Left lung (tissue), 10 donors: Measurements from ENCODE around the gene LMO1. TPM values are rescaled to one million over a fixed set of nuclear protein-coding genes. Genes with fewer than 3 reads are reported as not detected.

Experiments used
- ATAC-seq: fragments of 200-7000 bp; cut with Tn5 transposase; one replicate; pipeline ENCODE4 v1.9.1; 2020; ENCODE audit warnings: moderate library complexity
- DNase-seq, 4 donors: peaks; one replicate each; pipeline ENCODE4 v3.0.0-alpha.2; 2013 to 2020
- H3K27ac ChIP-seq, 2 donors: fragments of 200-600 bp; sonication (generic) in 1 of 2; one replicate each; pipeline versions ENCODE4 v1.5.0 to v1.8.0; 2020 to 2021
- H3K27me3 ChIP-seq, 2 donors: fragments of 200-600 bp; sonication (generic) in 1 of 2; one replicate each; pipeline versions ENCODE4 v1.5.0 to v1.8.0; 2020 to 2021
- H3K36me3 ChIP-seq, 2 donors: fragments of 200-600 bp; sonication (generic) in 1 of 2; one replicate each; pipeline versions ENCODE4 v1.5.0 to v1.8.0; 2020 to 2021
- H3K4me1 ChIP-seq, 2 donors: fragments of 200-600 bp; one replicate each; pipeline ENCODE4 v1.8.0; 2021
- H3K4me3 ChIP-seq, 2 donors: fragments of 200-600 bp; sonication (generic) in 1 of 2; one replicate each; pipeline versions ENCODE4 v1.5.0 to v1.8.0; 2020 to 2021; ENCODE audit warnings: mild to moderate bottlenecking in 1 of 2
- H3K9me3 ChIP-seq, 2 donors: fragments of 200-600 bp; sonication (generic) in 1 of 2; one replicate each; pipeline versions ENCODE4 v1.5.0 to v1.8.0; 2020 to 2021
- CTCF ChIP-seq, 2 donors: fragments of 200-600 bp; sonication (generic) in 1 of 2; IDR thresholded peaks; one replicate each; pipeline versions ENCODE4 v1.5.0 to v1.8.0; 2021; ENCODE audit warnings: antibody characterized with exemption in 2 of 2
- intact Hi-C, 2 donors: fragments of 100-400 bp; cut with DNase I; formaldehyde crosslinking; loops; one replicate each; pipeline versions ENCODE4 v1.11.2 to v1.14.2; 2022
- polyA plus RNA-seq, 6 donors: library from polyadenylated mRNA; unstranded; fragments of 120-200 nt; gene quantifications; one replicate each; pipeline ENCODE4 v1.2.1, GENCODE V29; 2013; ENCODE audit not compliant: insufficient read length in 6 of 6
- total RNA-seq, 2 donors: library from RNA; stranded (reverse); fragmentation: NEBNext Ultra II Directional; extraction: Animal tissue kit (Norgen Biotek cat#: 25700); gene quantifications; one replicate each; pipeline ENCODE4 v1.2.1, GENCODE V29; 2021
- donor health status: DM: no; HTN: yes; CAD: no.
- donor health status: DM: no; HTN: no; CAD: no.

The LMO1 gene
- total and polyA plus RNA-seq, 8 donors: 0.18 to 0.48 (median 0.23) TPM; not detected in 3

DNA sequence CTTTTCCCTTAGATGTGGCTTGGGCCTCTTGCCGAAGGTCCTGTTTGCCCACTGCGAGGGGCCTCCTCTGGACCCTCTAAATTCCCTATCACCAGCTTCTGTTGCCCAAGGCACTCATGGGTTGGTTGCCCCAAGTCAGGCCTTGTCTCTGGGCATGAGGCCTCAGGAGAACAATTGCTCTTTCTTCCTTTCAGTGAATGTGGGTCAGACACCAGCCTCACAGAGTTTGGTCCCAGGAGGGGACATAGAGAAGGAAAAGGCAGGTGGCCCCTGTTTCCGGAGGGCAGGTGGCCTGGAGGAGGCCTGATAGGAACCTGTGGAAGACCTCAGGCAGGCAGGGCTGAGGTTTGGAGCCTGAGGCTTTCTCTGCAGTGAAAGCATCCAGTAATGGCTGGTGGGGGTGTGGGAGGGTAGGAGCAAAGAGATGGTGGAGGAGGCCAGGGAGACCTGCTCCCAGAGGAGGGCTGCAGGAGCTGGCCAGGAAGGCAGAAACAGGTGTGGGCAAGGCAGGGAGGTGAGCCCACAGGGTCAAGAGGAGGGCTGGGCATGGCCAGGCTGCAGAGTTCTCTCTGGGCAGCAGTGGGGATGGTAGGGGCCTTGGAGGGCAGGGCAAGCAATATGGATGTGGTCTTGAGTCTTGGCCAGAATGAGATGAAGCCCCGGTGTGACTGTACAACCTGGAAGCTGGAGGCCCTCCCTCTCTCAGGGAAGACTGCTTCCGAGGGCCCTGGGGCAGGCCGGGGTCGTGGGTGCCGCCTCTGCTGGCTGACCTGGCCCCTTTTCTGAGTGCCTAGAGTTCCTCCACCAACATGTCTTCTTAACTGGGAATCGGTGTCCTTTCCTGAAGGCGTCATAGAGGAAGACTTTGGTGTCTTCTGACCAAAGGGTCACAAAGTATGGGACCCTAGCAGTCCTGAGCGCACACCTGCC is 28.0 kb upstream of the LMO1 start:
- intact Hi-C loops: no loop called here
- no peak for TF ChIP-seq CTCF (IDR thresholded peaks at IDR 0.05)
- Histone ChIP-seq H3K4me3 (no peak overlapping the region), H3K27me3 (peaks cover 0 to 15% of the 10 kb centered on the region in 2 donors), H3K9me3 (no peaks in the 10 kb centered on the region), H3K36me3 (no peaks in the 10 kb centered on the region), H3K27ac (no peak overlapping the region), H3K4me1 (no peaks in the 10 kb centered on the region)
- no peak for DNase-seq
- ATAC-seq: no peak

DNA sequence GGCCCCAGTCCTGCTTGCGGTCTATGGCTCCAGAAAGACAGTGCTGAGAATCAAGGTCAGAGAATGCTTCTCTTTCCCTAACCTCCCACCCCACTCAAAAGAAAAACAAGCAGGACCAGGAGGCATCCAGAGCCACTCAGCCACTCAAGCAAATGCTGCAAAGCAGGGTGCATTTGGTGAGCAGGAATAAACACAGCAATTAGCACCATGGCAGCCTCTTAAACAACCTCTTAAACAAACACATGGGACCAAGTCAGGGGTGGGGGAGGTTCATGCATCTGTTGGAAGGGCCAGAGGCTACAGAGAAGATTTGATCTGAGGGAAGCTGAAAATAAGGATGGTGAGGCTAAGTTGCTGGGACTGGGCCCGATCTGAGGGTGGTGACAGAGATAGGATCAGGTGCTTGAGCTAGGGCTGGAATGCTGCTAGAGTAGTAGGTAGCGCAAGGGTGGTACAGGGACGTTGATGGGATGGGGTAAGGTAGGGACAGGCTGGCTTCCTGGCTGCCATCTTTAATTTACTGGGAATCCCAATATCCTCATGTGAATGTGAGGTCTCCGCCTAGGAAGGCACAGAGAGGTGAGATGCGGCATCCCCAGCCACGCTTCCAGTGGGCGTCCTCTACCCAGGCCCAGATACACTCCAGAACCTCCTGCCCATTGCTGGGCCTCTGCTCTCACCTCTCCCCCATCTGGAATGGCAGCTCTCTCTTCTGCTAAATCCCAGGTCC is 26.6 kb upstream of the LMO1 start:
- Histone ChIP-seq H3K4me1 (no peaks in the 10 kb centered on the region), H3K4me3 (no peak overlapping the region), H3K27me3 (peaks cover 0 to 15% of the 10 kb centered on the region in 2 donors), H3K9me3 (no peaks in the 10 kb centered on the region), H3K36me3 (no peaks in the 10 kb centered on the region), H3K27ac (no peak overlapping the region)
- ATAC-seq (no peak), DNase-seq (peak in 1 of 4 donors; percentile 18)
- TF ChIP-seq CTCF (IDR thresholded peaks at IDR 0.05): no peak
- intact Hi-C loops: no loop called here

DNA sequence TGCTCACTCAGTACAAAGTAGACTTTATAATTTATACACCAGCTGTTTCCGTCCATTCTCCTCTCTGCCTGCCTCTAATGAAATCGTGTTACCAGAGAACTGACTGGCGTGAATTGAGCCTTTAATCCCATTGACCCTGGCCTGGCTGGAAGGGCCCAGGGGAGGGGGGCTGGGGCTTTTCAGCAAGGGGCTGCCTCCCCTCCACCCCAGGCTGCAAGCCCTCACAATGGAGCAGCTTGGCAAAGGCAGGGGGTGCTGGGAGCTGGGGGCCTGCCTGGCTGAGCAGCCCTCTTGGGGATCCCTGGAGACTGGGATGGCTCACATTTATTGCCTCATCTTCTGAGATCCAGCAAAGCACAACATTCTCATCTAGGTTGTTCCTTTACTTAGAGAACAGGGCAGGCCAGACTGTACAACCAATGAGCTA is 25.8 kb upstream of the LMO1 start:
- no peak for TF ChIP-seq CTCF (IDR thresholded peaks at IDR 0.05)
- intact Hi-C loops: no loop called here
- Histone ChIP-seq H3K27me3 (peaks cover 0 to 19% of the 10 kb centered on the region in 2 donors), H3K9me3 (no peaks in the 10 kb centered on the region), H3K36me3 (no peaks in the 10 kb centered on the region), H3K4me1 (no peaks in the 10 kb centered on the region), H3K27ac (no peak overlapping the region), H3K4me3 (no peak overlapping the region)
- no peak for DNase-seq
- no peak for ATAC-seq

GRCh38 chr11:8288824-8289491 is 25.3 kb upstream of the LMO1 start:
- TF ChIP-seq CTCF (IDR thresholded peaks at IDR 0.05): no peak
- H3K27ac ChIP-seq: no peak overlapping the region
- intact Hi-C loops: no loop called here
- no peaks in the 10 kb centered on the region for H3K9me3 ChIP-seq
- H3K36me3 ChIP-seq: no peaks in the 10 kb centered on the region
- no peak overlapping the region for H3K4me3 ChIP-seq
- ATAC-seq (no peak), DNase-seq (no peak)
- peaks cover 0 to 20% of the 10 kb centered on the region in 2 donors for H3K27me3 ChIP-seq
- H3K4me1 ChIP-seq: no peaks in the 10 kb centered on the region
